SU-DHL-6 (cell line): Measurements from ENCODE around the gene CLSTN3.

Source experiments
- H2AFZ ChIP-seq: fragments of 200-600 bp; sonication (generic); 2 replicates; pipeline ENCODE4 v1.6.1; 2014; ENCODE audit warnings: low read depth, mild to moderate bottlenecking, moderate library complexity, mixed read lengths, antibody characterized with exemption, low read length; ENCODE audit not compliant: severe bottlenecking
- H3F3A ChIP-seq: fragments of 200-600 bp; shearing (Covaris generic); 2 replicates; pipeline ENCODE4 v1.6.0; 2016; ENCODE audit warnings: antibody characterized with exemption, mild to moderate bottlenecking; ENCODE audit not compliant: insufficient read depth
- H3K27ac ChIP-seq: fragments of 200-600 bp; sonication (generic); 2 replicates; pipeline ENCODE4 v1.5.1; 2016; ENCODE audit warnings: low read depth, mild to moderate bottlenecking, low read length, moderate library complexity, mixed read lengths
- H3K27me3 ChIP-seq: fragments of 200-600 bp; sonication (generic), shearing (Covaris generic); 2 replicates; pipeline ENCODE4 v1.6.0; 2014; ENCODE audit warnings: mild to moderate bottlenecking, low read length
- H3K36me3 ChIP-seq: fragments of 200-600 bp; sonication (generic); 2 replicates; pipeline ENCODE4 v1.6.1; 2014; ENCODE audit warnings: mild to moderate bottlenecking, low read length, mixed read lengths
- H3K4me2 ChIP-seq: fragments of 300-600, 200-600 bp; shearing (Covaris generic), sonication (generic); 2 replicates; pipeline ENCODE4 v1.6.0; 2014; ENCODE audit warnings: low read length, low read depth, mild to moderate bottlenecking; ENCODE audit not compliant: poor library complexity, severe bottlenecking
- H3K4me3 ChIP-seq: fragments of 200-600 bp; sonication (generic); 2 replicates; pipeline ENCODE4 v1.5.1; 2014; ENCODE audit warnings: antibody characterized with exemption, low read length, mild to moderate bottlenecking, mixed read lengths; ENCODE audit not compliant: insufficient read depth, poor library complexity, severe bottlenecking
- H3K79me2 ChIP-seq: fragments of 200-600 bp; sonication (generic); 2 replicates; pipeline ENCODE4 v1.6.1; 2014; ENCODE audit warnings: mild to moderate bottlenecking, low read length, moderate library complexity; ENCODE audit not compliant: insufficient read depth
- H3K9ac ChIP-seq: fragments of 200-600 bp; sonication (generic); 2 replicates; pipeline ENCODE4 v1.7.0; 2014; ENCODE audit warnings: mild to moderate bottlenecking, low read length
- H3K9me2 ChIP-seq: fragments of 200-600 bp; sonication (generic); replicated peaks from 2 replicates; pipeline ENCODE4 v1.6.1; 2014; ENCODE audit warnings: low read length; ENCODE audit not compliant: insufficient read depth
- H3K9me3 ChIP-seq: fragments of 200-600 bp; sonication (generic); 2 replicates; pipeline ENCODE4 v1.6.1; 2014; ENCODE audit warnings: low read length, mixed read lengths; ENCODE audit not compliant: insufficient read depth
- H4K20me1 ChIP-seq: fragments of 200-600 bp; sonication (generic); 2 replicates; pipeline ENCODE4 v1.6.1; 2014; ENCODE audit warnings: low read depth, mild to moderate bottlenecking, antibody characterized with exemption, low read length, moderate library complexity, mixed read lengths
- CTCF ChIP-seq: fragments of 200-600 bp; sonication (generic); IDR thresholded peaks from one replicate; pipeline ENCODE4 v1.5.1; 2017; ENCODE audit warnings: antibody characterized with exemption, mild to moderate bottlenecking, low read length, moderate library complexity; ENCODE audit not compliant: insufficient read depth, poor library complexity, severe bottlenecking
- EZH2phosphoT487 ChIP-seq: fragments of 200-600 bp; sonication (generic), shearing (Covaris generic); conservative IDR thresholded peaks from 2 replicates; pipeline ENCODE4 v1.6.1; 2018; ENCODE audit warnings: mild to moderate bottlenecking, antibody characterized with exemption, low read length, moderate library complexity, mixed read lengths

CLSTN3 gene

GRCh38 chr12:7142809-7143465 lies 12.8 kb downstream of the CLSTN3 start:
- Histone ChIP-seq H3K9me3 (no peaks in the 10 kb centered on the region), H3K27me3 (no peaks in the 10 kb centered on the region), H3K79me2 (no peaks in the 10 kb centered on the region), H3K4me3 (no peak overlapping the region), H4K20me1 (no peaks in the 10 kb centered on the region), H3F3A (no peaks in the 10 kb centered on the region), H2AFZ (no peak overlapping the region), H3K4me2 (no peak overlapping the region), H3K36me3 (no peaks in the 10 kb centered on the region), H3K27ac (no peak overlapping the region), H3K9ac (no peak overlapping the region), H3K9me2 (no peaks in the 10 kb centered on the region)
- TF ChIP-seq CTCF (no peak), EZH2phosphoT487 (no peak)

DNA sequence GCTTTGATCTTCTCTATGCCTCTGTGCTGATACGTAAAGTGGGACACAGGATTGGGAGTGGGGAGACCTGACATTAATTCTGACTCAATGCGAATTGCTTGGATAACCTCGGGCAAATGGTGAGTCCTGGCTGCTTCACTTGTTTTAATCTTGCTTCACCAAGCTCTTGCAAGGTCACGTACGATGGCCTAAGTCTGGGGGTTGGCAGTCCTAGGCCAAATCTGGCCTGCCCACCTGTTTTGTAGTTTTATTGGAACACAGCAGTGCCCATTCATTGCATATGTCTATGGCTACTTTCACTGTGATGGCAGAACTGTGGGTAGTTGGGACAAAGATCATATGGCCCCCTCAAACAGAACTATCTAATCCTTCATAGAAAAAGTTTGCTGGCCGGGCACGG lies 13.4 kb downstream of the CLSTN3 start:
- Histone ChIP-seq H3K4me3 (no peak overlapping the region), H2AFZ (no peak overlapping the region), H4K20me1 (no peaks in the 10 kb centered on the region), H3K9ac (no peak overlapping the region), H3K9me3 (no peaks in the 10 kb centered on the region), H3K4me2 (no peak overlapping the region), H3K36me3 (no peaks in the 10 kb centered on the region), H3K27me3 (no peaks in the 10 kb centered on the region), H3K27ac (no peak overlapping the region), H3F3A (no peaks in the 10 kb centered on the region), H3K79me2 (no peaks in the 10 kb centered on the region), H3K9me2 (no peaks in the 10 kb centered on the region)
- TF ChIP-seq EZH2phosphoT487 (no peak), CTCF (no peak)

GRCh38 chr12:7144414-7145120 lies 14.4 kb downstream of the CLSTN3 start:
- Histone ChIP-seq H3K9ac (no peak overlapping the region), H2AFZ (no peak overlapping the region), H4K20me1 (no peaks in the 10 kb centered on the region), H3K36me3 (no peaks in the 10 kb centered on the region), H3K9me3 (no peaks in the 10 kb centered on the region), H3K27ac (no peak overlapping the region), H3K4me3 (no peak overlapping the region), H3K9me2 (no peaks in the 10 kb centered on the region), H3K79me2 (no peaks in the 10 kb centered on the region), H3F3A (no peaks in the 10 kb centered on the region), H3K4me2 (no peak overlapping the region), H3K27me3 (no peaks in the 10 kb centered on the region)
- TF ChIP-seq EZH2phosphoT487 (no peak), CTCF (peak; percentile 52)
